Activated naive CD8-positive, alpha-beta T cell (primary cell): ENCODE results near the gene SCN9A.

Experiments
- H3K27ac Mint-ChIP-seq: one replicate; pipeline ENCODE4 v1.8.0; 2021; ENCODE audit warnings: mixed read lengths
- H3K27me3 Mint-ChIP-seq: one replicate; pipeline ENCODE4 v1.8.0; 2021; ENCODE audit warnings: mixed read lengths
- H3K36me3 Mint-ChIP-seq: one replicate; pipeline ENCODE4 v1.8.0; 2021; ENCODE audit warnings: mixed read lengths
- H3K4me1 Mint-ChIP-seq: one replicate; pipeline ENCODE4 v1.8.0; 2021; ENCODE audit warnings: low read depth, mixed read lengths
- H3K4me3 Mint-ChIP-seq: one replicate; pipeline ENCODE4 v1.8.0; 2021; ENCODE audit warnings: mild to moderate bottlenecking, mixed read lengths
- H3K9me3 Mint-ChIP-seq: one replicate; pipeline ENCODE4 v1.8.0; 2021; ENCODE audit warnings: low read depth, mixed read lengths

SCN9A gene

GRCh38 chr2:166170356-166170755 is 205.4 kb downstream of the SCN9A start:
- H3K36me3 Mint-ChIP-seq, result no peaks in the 10 kb centered on the region
- no peak overlapping the region for H3K27ac Mint-ChIP-seq
- H3K4me3 Mint-ChIP-seq, result no peak overlapping the region
- no peaks in the 10 kb centered on the region for H3K4me1 Mint-ChIP-seq
- peaks cover 5% of the 10 kb centered on the region for H3K27me3 Mint-ChIP-seq
- no peaks in the 10 kb centered on the region for H3K9me3 Mint-ChIP-seq

GRCh38 chr2:166167449-166167848 is 208.3 kb downstream of the SCN9A start:
- no peaks in the 10 kb centered on the region for H3K9me3 Mint-ChIP-seq
- H3K27me3 Mint-ChIP-seq, result peaks cover 9% of the 10 kb centered on the region
- no peak overlapping the region for H3K4me3 Mint-ChIP-seq
- no peaks in the 10 kb centered on the region for H3K4me1 Mint-ChIP-seq
- H3K36me3 Mint-ChIP-seq, result no peaks in the 10 kb centered on the region
- H3K27ac Mint-ChIP-seq, result no peak overlapping the region

GRCh38 chr2:166163775-166164174 is 212.0 kb downstream of the SCN9A start:
- H3K27me3 Mint-ChIP-seq, result peaks cover 4% of the 10 kb centered on the region
- no peaks in the 10 kb centered on the region for H3K9me3 Mint-ChIP-seq
- no peaks in the 10 kb centered on the region for H3K36me3 Mint-ChIP-seq
- H3K27ac Mint-ChIP-seq, result no peak overlapping the region
- no peak overlapping the region for H3K4me3 Mint-ChIP-seq
- no peaks in the 10 kb centered on the region for H3K4me1 Mint-ChIP-seq

DNA sequence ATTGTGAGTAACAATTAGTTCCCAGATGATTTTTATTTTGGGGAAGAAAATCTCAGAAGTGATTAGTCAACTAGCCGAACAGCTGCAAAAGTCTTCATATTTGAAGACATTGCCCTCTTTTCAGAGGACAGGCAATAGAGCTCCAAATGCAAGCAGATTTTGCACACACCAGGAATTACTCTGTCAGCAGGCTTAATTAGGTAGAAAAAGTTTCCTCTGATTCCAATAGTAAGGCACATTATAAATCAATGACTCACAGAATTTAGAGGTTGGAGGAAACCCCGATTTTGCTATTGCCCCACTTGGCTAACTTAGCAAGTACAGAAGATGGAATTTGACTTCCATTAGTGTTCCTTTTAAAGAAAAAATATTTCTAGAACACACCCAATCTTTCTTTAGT is 217.2 kb downstream of the SCN9A start:
- no peaks in the 10 kb centered on the region for H3K9me3 Mint-ChIP-seq
- no peak overlapping the region for H3K27ac Mint-ChIP-seq
- no peaks in the 10 kb centered on the region for H3K4me1 Mint-ChIP-seq
- peaks cover 3% of the 10 kb centered on the region for H3K27me3 Mint-ChIP-seq
- H3K4me3 Mint-ChIP-seq, result no peak overlapping the region
- no peaks in the 10 kb centered on the region for H3K36me3 Mint-ChIP-seq

- H3K4me1 Mint-ChIP-seq, result no peaks in the 10 kb centered on the region
- H3K9me3 Mint-ChIP-seq, result no peaks in the 10 kb centered on the region
- no peak overlapping the region for H3K4me3 Mint-ChIP-seq
- peaks cover 7% of the 10 kb centered on the region for H3K27me3 Mint-ChIP-seq
- H3K36me3 Mint-ChIP-seq, result no peaks in the 10 kb centered on the region
- no peak overlapping the region for H3K27ac Mint-ChIP-seq
Measured at GRCh38 chr2:166157578-166157977, 218.2 kb downstream of the SCN9A start.

DNA sequence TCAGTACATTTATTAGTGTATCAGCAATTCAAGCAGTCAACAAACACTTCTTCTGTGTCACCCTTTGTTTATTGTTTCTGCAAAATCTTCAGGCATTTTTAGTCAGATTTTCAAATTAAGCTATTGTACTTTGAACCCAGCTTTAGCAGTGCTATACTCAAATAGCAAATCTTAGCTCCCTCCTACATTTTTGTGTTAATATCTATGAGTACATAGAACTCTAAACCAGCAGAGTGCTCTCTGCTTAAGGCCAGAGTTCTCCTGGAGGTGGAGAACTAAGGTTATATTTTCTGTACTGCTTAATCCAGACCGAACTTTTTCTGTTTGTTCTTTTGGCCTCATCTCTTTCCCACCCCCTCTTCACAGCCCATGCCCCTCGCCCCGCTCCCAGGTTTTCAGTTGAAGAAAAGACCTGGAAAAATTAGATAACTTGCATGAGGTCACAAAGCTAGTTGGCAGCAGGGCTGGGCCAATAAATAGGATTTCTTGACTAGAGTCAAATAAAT is 218.7 kb downstream of the SCN9A start:
- H3K36me3 Mint-ChIP-seq, result no peaks in the 10 kb centered on the region
- H3K27ac Mint-ChIP-seq, result no peak overlapping the region
- H3K27me3 Mint-ChIP-seq, result peaks cover 7% of the 10 kb centered on the region
- no peak overlapping the region for H3K4me3 Mint-ChIP-seq
- no peaks in the 10 kb centered on the region for H3K4me1 Mint-ChIP-seq
- no peaks in the 10 kb centered on the region for H3K9me3 Mint-ChIP-seq

GRCh38 chr2:166155589-166155988 is 220.2 kb downstream of the SCN9A start:
- no peak overlapping the region for H3K27ac Mint-ChIP-seq
- H3K9me3 Mint-ChIP-seq, result no peaks in the 10 kb centered on the region
- no peak overlapping the region for H3K4me3 Mint-ChIP-seq
- peaks cover 7% of the 10 kb centered on the region for H3K27me3 Mint-ChIP-seq
- no peaks in the 10 kb centered on the region for H3K36me3 Mint-ChIP-seq
- no peaks in the 10 kb centered on the region for H3K4me1 Mint-ChIP-seq

- H3K4me1 Mint-ChIP-seq, result no peaks in the 10 kb centered on the region
- H3K27ac Mint-ChIP-seq, result no peak overlapping the region
- H3K27me3 Mint-ChIP-seq, result peaks cover 7% of the 10 kb centered on the region
- no peaks in the 10 kb centered on the region for H3K9me3 Mint-ChIP-seq
- no peak overlapping the region for H3K4me3 Mint-ChIP-seq
- no peaks in the 10 kb centered on the region for H3K36me3 Mint-ChIP-seq
Measured at GRCh38 chr2:166154685-166155338, 220.9 kb downstream of the SCN9A start.

DNA sequence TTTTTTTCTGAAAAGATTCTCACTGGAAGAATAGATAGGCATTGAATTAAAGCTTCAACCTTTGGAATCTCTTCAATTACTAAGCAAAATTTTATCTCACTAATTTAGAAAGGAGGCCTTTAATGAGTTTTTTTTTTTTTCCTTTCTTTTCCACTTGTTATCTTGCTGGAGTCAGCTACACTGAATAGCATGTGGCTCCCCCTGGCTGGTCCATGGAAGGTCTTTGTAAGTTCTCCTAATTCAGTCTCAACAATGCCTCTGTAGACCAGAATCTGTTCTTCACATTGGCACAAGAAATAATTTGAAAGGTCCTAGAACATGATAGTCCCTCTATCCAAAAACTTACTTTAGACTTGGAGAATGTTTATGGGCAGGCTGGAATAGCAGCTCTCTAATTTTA is 223.7 kb downstream of the SCN9A start:
- Mint-ChIP-seq H3K27ac (no peak overlapping the region), H3K4me3 (no peak overlapping the region), H3K4me1 (no peaks in the 10 kb centered on the region), H3K36me3 (no peaks in the 10 kb centered on the region), H3K9me3 (no peaks in the 10 kb centered on the region), H3K27me3 (peaks cover 9% of the 10 kb centered on the region)

GRCh38 chr2:166148500-166149400 is 227.0 kb downstream of the SCN9A start:
- Mint-ChIP-seq H3K27ac (no peak overlapping the region), H3K27me3 (peaks cover 6% of the 10 kb centered on the region), H3K36me3 (no peaks in the 10 kb centered on the region), H3K9me3 (no peaks in the 10 kb centered on the region), H3K4me3 (no peak overlapping the region), H3K4me1 (no peaks in the 10 kb centered on the region)

DNA sequence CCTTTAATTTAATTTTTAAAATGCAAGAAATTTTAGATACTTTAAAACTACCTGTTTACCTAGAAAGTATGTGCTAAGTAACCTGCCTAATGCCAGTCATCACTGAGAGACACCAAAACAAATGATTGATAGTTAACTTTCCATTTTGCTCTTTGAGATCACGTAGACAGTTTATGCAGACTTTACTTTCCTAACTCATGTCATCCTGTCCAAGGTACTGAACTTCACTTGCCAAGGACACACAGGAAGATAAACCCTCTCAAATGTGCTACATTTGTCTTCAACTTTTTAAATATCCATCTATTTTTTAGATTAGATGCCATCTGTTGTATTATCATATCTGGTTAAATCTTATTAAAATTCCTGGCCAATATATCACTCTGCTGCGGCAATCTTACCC is 227.9 kb downstream of the SCN9A start:
- H3K4me1 Mint-ChIP-seq, result no peaks in the 10 kb centered on the region
- no peaks in the 10 kb centered on the region for H3K9me3 Mint-ChIP-seq
- no peak overlapping the region for H3K4me3 Mint-ChIP-seq
- H3K36me3 Mint-ChIP-seq, result no peaks in the 10 kb centered on the region
- H3K27me3 Mint-ChIP-seq, result peaks cover 2% of the 10 kb centered on the region
- no peak overlapping the region for H3K27ac Mint-ChIP-seq
